Astrocyte of the hippocampus (primary cell): ENCODE results near the gene NF1.
A peak's percentile ranks its signal among the peaks of the same experiment; 100 is the strongest.
"Not testable (repeated sequence)": the region's sequence is repeated elsewhere in the genome, so short reads cannot be mapped to it uniquely, and the experiment has no call there.

ENCODE experiments used
- DNase-seq: peaks from one replicate; pipeline ENCODE4 v3.0.0; 2011; ENCODE audit warnings: low read depth, low spot score

The NF1 gene

DNA sequence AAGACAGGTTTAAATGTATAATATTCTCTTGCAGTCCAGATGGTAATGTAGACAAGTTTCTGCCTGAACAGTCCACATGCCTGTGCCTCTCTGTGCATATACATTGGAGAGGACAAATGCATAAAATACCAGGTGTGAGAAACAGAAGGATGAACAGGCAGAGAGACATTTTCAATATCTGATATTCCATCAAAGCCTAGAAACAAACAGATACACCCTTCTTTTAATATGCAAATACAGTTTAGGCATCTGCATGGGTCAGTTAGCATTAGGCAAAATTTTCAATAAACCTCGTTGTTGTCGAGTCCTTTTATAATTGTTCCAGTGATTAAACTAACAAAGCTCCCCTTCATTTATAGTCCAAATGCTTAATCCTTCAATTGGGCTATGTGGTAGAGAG, 201.4 kb downstream of the NF1 start:
- no peak for DNase-seq

DNA sequence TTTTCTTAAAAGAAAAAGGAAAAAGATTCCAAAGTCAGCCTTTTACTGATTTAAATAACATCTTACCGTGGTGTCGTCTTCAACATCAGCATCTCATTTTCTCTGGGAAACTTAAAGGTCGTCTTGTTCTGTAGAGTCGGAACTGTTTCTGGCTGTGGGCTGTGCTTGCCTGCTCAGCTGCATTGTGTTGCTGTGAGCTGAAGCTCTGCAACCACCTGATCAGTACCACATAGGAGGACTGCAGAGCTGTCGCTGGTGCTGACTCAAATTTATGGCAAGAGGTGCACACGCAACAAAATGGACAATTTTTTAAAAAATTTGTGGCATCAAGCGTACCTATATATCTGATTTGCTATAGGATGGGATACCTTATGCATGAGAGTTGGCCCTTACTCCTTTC, 202.3 kb downstream of the NF1 start, which contains the start of gene OMG:
Gene OMG, minus strand, starts transcription at position 150 of the 400 bp plus-strand sequence. CDS start 908 bp downstream, outside the sequence.
- no peak for DNase-seq

DNA sequence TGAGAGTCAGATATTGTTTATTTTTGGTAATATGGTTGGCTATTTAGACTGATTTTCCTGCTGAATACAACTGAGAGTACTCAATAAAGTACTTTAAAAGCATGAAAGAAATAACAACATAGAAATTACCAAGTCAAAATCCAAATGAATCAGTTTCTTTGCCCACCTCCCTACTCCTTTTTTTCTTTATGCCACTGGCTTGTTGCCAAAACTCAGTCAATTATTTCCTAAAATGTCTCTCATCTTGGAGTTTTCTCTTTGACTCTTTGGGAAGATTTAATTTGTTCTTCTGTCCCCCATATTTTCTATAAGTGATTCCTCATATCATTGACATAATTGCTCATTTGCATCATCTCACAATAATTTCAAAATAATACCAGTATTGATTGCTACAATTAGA, 204.8 kb downstream of the NF1 start:
- no peak for DNase-seq

DNA sequence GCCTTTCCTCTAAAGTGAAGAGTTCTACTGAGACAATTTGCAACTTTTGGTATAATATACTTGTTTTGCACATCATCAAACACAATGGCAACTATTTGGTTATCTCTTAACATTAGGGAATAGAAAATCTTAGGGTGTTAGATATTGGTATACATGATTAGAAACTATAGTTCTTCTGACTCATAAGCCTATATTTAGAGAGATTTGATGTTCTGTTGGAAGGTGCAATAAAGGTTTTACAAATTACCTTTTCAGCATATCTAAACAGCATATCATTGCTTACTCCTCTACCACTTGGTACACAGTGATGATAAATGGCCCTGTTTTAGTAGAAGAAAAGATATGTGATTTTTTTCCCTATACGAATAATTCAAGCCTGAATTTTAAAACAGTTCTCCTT, 212.9 kb downstream of the NF1 start:
- no peak for DNase-seq

DNA sequence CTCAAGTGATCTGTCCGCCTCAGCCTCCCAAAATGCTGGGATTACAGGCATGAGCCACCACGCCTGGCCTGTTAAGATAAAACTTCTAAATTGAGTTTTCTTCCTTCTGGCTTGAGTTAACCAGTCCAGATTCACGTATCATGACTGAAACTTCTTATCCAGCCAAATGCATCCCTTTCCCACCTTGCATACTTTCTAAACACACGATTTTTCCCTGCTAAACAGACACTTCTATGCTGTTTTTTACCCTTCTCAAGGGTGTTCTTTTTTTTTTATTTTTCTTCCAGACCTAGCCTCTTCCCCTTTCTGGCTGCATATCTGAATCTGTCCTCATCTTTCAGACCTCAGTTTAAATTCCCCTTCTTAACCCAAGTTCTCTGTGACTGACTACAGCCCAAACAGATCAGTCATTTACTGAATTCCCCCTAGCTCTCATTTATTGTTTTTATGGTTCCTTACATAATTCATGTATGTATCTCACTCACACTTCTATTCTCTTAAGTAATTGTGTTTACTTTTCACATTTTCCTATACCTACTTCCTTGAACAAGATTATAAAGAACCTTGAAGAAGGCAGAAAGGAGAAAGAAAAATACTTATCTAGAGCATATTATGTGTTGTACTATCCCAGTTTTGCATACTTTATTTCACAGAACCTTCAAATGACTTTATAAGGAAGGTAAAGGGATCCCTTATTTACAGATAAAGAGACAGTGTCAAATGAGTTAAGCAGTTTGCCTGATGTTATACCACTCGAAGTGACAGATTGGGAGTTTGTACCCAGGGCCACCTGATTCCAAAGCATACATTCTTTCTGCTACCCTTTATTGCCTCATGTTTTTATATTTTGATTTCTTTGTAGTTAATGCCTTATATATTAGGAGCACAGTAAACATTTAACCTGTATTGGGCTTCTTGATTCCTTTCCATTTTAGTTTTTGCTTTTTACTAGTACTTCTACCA, 213.9 kb downstream of the NF1 start:
- no peak for DNase-seq

DNA sequence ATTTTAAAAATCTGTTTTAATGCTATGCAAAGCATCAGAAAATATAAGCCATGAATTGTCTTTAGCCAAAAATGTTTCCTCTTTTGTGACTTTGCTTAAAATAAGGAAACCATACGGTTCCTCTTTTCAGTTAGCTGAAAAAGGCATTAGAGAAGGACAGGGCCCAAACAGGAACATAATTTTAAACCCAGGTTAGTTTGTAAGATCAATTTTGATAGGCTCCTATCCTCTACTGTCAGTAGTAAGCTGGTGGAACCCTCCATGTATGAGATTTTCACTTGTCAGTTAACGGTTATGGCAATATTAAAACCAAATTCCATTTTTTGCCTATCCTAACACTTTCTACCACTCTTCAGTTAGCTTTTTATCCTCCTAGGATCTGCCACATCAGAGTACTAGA, 214.8 kb downstream of the NF1 start:
- no peak for DNase-seq

DNA sequence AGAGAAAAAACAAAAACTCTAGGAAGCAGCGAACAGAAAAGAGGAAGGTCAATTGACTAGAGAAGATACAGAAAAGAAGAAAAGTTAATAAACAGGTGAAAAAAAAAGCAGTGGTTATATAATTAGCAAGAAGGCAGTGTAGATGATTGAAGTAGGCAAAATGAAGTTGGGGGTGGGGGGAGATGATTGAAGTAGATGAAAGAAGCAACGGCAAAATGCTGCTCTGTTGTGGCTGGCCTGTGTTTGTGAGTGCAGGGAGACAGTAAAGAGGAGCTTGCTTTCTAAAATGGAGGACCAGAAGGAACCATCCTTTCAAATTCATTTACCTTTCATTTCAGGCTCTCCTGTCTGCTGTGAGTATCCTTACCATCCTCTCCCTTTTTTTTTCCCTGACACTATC, 215.5 kb downstream of the NF1 start:
- no peak for DNase-seq

DNA sequence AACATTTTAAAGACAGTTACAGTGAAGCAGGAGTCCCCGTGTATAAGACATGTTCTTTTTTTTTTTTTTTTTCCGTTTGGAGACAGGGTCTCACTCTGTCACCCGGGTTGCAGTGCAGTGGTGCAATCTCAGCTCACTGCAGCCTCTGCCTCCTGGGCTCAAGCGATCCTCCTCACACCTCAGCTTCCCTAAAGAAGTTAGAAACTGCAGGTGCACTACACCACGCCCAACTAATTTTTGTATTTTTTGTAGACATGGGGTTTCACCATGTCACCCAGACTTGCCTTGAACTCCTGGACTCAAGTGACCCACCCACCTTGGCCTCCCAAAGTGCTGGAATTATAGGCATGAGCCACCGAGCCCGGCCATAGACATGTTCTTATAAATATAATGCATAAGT, 216.1 kb downstream of the NF1 start:
- DNase-seq: no peak

DNA sequence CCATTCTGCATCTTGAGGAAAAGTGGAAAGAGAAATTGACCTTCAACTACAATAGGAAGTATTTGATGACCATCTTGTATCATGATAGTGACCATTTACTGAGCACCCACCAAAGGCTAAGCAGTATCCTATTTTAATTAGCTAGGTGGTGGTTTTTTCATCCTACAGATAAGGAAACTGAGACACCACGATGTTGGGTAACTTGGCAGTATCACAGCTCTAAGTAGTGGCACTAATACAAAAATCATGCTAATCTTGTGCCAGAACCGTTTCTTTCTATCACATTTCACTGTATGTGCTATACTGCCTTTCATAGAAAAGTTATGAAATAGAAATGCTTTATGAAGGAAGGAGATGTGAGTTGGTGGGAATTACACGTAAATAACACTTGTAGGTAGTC, 216.7 kb downstream of the NF1 start:
- DNase-seq: no peak

DNA sequence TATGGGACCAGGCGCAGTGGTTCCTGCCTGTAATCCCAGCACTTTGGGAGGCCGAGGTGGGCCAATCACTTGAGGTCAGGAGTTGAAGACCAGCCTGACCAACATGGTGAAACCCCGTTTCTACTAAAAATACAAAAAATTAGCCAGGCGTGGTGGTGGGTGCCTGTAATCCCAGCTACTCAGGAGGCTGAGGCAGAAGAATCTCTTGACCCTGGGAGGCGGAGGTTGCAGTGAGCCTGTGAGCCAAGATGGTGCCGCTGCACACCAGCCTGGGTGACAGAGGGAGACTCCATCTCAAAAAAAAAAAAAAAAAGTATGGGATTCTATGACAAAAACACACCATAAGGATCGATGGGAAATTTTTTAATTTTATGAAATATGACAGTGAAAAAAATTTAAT, 217.4 kb downstream of the NF1 start:
- not testable (repeated sequence) for DNase-seq

DNA sequence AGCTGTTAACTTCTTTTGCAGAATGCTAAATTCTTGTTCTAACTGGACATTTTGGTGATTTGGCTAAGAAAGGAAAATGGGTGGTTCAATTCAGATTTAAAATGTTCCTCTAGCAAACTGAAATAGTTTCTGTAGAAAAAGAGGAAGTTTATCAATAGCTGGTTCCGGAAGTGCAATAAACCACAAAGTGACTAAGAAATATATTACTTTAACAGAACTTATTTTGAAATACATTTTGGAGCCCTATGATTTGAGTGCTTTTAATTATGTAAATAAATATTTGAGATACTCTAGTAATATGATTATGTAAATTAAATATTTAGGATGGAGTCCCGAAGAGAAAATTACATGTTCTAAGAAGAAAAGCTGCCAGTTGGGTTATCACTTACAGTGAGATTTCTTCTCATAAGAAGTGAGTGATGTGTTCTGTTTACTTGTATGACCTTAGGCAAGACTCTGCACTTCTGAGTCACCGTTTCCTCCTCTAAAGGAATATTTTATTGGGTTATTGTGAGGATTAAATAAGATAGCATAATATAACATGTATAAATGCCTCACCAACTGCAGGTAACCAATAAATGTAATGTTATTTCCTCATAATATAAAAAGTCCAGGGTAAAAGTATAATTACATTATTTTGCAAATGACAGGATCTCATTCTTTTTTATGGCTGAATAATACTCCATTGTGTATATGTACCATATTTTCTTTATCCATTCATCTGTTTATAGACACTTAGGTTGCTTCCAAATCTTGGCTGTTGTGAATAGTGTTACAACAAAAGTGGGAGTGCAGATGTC, 219.4 kb downstream of the NF1 start, which contains the start of gene EVI2B:
Gene EVI2B, minus strand, starts transcription at position 73 of the 800 bp plus-strand sequence. CDS start 8,445 bp downstream, outside the sequence.
- DNase-seq: no peak

DNA sequence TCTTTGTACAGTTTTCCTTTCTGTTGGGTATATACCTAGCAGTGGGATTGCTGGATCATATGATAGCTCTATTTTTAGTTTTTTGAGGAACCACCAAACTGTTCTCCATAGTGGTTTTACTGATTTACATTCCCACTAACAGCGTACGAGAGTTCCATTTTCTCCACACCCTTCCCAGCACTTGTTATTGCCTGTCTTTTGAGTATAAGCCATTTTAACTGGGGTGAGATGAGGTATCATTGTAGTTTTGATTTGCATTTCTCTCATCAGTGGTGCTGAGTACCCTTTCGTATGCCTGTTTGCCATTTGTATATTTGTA, 220.0 kb downstream of the NF1 start:
- DNase-seq: no peak

DNA sequence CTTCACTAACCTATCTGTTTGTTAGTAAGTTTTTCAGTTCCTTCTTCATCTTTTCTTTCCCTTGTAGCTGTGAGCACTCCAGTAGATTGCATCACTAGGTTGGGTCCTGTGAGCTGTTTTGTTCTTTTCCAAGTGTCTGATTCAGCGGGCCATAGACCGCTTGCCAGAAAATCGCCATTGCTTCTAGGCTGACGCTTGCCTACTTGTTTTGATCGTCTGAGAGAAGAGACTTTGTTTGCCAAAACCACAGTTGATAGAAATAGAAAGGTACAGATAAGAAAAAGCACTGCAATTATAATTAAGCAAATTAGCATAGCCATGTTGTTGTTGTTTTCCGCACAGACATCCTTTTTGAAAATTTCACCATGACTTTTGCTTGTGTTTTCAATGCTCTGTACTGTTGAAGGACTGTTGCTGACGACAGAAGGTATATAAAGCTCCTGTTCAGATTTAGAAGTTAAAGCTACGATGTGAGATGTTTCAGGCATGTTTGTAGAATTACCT, 223.6 kb downstream of the NF1 start:
- peak; percentile 94 for DNase-seq

DNA sequence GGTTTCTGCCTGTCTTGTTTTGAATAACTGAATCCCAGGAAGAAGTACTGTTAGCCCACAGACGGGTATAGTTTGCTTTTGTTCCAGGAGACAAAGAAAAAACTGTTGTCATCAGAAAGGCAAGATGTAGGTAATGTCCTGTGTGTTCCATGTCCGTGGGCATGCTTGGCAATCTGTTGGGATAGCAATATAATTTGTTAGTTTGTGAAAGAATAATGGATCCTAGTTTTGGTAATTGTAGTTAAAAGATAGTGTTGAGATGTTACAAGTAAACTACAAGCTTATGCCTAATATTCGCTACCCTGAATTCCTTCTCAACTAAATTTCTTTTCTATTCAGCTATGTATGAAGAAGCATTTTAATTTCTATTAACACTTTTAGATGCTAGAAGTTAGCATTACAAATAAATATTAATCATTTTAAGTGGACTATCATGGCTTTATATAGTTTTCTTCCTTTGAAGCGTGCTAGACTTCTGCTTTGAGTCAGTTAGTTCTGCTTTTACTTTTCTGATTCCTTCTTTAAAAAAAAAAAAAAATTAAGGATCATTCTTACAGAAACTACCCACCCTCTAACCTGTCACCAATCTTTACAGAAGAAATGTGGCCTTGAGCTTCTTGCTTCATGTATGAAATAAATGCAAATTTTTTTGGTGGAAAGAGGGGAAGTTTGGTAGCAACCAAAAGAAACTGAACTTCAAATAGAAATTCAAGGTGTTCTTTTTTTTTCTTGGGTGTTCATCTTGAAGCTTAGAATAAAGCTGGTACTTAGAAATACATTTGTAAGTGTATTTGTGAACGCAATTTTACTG, 224.3 kb downstream of the NF1 start:
- DNase-seq: no peak

DNA sequence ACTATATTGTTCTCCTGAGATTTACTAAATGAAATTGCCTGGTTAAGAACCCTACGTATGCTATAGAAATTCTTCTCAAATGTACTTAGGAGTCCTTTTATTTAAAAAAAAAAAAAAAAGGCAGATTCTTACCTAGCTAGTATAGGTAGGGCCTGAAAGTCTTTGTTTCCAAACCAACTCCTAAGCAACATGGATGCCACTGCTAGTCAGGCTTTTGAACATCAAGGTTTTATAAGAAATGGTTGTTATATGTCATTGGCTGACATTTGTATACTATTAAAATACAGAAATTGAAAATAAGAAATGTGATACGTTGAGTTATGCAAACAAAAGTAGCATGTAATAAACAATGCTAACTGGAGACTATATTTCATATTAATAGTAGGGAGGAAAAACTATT, 225.5 kb downstream of the NF1 start:
- no peak for DNase-seq

DNA sequence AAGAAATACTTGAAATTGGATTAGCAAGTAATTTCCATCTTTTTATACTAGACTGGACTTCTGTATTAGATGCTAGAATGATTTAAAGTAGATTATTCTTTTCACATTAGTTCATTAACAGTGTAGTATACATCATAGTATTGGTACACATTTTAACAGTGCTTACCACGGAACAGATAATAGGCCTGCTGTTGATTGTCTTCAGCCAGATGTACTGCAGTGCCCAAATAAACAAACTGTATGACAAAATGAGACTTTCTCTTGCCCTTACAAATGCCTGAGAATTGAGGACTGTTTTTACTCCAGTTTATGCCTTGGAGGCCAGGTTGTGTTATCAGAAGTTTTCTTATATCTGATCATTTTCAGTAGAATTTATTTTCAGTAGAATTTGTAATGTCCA, 226.0 kb downstream of the NF1 start:
- no peak for DNase-seq

DNA sequence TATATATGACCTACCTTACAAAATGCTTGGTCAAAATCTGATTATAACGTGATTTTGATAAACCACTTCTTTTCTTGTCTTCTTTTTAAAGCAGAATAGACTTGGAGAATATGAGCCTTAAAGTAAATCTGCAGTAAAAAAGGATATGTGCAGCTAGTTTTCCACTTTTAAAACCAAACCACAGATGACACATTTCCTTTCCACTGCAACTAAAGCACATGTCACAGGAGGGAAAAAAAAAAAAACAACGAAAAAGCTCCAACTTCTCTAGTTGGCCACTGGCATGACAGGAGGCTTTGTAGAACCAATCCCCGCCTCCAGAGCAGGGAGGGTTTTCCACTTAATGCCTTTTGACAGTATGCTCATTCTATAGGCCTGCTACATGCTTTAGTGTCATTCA, 226.7 kb downstream of the NF1 start, which contains the start of gene EVI2A:
Gene EVI2A, minus strand, starts transcription at position 142 of the 400 bp plus-strand sequence. CDS start 2,609 bp downstream, outside the sequence.
- DNase-seq: peak; percentile 76

DNA sequence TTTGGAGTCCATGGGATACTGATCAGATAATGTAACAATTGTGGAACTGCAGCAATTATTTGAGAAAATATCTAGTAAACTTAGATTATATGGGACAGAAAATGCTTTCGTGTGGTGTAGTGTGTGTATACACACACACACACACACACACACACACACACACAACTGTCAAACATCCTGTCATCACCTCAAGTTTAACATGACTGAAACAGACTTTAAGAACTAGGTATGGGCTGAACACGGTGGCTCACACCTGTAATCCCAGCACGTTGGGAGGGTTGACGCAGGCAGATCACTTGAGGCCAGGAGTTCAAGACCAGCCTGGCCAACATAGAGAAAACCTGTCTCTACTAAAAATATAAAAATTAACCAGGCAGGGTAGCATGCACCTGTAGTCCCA, 227.2 kb downstream of the NF1 start:
- no peak for DNase-seq

DNA sequence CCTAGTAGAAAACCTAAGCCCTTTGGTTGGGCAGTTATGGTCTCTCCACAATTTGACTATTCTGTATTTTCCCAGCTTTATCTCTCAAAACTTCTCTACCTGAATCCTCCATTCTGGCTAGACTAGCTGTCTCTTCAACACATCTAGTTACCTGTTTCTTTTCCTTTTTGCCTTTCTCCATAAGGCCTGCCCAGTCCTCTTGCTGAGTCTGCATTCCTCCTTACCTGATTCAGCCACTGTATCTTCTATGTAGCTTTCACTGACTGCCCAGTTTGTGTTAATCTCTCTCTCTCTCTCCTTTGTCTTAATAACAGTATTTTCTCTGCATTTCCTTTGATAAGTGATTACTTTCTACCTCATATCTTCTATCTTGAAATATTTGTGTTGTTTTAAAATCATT, 228.8 kb downstream of the NF1 start:
- no peak for DNase-seq

DNA sequence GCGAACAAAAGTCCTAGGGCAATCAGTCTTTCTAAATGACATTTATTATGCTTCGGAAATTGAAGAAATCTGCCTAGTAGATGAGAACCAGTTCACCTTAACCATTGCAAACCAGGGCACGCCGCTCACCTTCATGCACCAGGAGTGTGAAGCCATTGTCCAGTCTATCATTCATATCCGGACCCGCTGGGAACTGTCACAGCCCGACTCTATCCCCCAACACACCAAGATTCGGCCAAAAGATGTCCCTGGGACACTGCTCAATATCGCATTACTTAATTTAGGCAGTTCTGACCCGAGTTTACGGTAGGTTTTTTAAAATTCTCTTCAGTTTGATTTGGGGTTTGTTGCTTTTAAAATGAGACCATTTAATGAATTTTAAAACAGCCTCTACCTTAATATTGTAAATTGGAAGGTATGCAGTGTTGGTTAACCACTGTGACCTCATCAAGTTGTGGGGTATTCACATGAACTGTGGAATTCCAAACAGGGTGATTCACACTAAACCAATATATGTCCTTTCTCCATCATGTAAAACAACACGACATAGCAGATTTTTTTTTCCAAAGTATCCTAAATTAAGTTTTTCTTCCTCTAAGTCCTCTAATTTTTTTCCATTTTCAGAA, 232.9 kb downstream of the NF1 start:
- peak; percentile 94 for DNase-seq

DNA sequence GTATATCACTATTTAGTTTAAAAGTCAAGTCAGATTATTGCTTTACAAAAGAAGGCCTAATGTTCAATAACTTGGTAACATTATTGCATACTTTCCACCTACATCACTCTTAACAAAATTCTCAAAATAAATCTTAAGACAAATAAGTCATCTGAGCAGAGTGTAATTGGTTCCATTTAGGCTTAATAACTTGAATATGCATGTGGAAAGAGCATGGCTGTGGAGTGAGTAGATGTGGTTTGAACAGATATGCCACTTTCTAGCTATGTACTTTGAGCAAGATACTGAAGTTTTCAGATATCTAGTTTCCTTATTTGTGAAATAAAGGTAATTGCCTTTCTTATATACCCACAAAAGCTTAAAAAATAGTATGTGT, 233.4 kb downstream of the NF1 start:
- peak; percentile 62 for DNase-seq
